ENCODE measurements around the gene HBA2. TPM values are rescaled to one million over a fixed set of nuclear protein-coding genes. Genes with fewer than 3 reads are reported as not detected.
"Not testable (repeated sequence)": the region's sequence is repeated elsewhere in the genome, so short reads cannot be mapped to it uniquely, and the experiment has no call there.

Gene HBA2
- total RNA-seq, 1 experiment from 2014 or later = not detected

DNA sequence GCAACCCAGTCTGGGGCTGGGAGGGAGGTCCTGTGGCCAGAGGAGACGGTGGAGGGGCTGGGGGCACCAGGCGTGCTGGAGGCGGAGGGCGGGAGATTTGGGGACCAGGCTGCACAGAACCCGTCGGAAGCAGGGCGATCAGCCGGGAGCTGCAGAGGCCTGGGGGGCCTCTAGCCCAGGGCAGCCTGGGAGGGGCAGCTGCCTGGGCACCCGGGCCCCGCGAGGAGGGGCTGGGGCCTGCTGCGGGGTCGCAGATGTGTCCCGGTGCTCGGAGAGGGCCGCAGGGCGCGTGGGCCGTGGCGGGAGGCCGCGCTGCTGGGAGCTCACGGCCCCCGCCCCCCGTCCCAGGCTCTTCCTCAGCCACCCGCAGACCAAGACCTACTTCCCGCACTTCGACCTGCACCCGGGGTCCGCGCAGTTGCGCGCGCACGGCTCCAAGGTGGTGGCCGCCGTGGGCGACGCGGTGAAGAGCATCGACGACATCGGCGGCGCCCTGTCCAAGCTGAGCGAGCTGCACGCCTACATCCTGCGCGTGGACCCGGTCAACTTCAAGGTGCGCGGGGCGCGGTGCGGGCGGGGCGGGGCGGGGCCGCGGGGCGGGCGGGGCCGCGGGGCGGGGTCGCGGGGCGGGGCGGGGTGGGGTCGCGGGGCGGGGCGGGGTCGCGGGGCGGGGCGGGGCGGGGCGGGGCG lies 8.4 kb upstream of the HBA2 start:
- peaks cover 55% of the 10 kb centered on the region for H3K27me3 ChIP-seq (ENCODE audit: control insufficient read depth, insufficient read depth, low read length)

DNA sequence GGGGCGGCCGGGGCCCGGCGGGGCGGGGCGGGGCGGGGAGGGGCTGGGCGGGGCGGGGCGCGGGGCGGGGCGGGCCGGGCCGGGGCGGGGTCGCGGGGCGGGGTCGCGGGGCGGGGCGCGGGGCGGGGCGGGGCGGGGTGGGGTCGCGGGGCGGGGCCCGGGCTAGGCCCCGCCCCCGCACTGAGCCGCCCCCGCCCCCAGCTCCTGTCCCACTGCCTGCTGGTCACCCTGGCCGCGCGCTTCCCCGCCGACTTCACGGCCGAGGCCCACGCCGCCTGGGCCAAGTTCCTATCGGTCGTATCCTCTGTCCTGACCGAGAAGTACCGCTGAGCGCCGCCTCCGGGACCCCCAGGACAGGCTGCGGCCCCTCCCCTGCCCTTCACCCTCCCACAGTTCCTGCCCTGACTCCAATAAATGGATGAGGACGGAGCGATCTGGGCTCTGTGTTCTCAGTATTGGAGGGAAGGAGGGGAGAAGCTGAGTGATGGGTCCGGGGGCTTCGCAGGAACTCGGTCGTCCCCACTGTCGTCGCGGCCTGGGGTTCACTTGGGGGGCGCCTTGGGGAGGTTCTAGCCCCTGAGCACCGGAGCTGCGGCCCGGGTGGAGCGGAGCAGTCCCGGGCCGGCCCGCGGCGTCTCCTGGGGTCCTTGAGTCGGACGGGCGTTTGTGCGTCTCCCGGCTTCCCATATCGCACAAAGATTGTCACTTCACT lies 7.7 kb upstream of the HBA2 start:
- Histone ChIP-seq H3K4me3 (ENCODE audit: insufficient read depth, low read depth, low read length) (peak overlapping the region; percentile 24; the same call in 1 of the 2 replicates), H3K27me3 (ENCODE audit: control insufficient read depth, insufficient read depth, low read length) (peaks cover 54% of the 10 kb centered on the region), H3K36me3 (replicated peaks; ENCODE audit: control insufficient read depth, insufficient read depth, low read length) (no peaks in the 10 kb centered on the region)
- DNase-seq = peak; percentile 98

More for the DNA sequence above, 8.4 kb upstream of the HBA2 start:
- H3K4me3 ChIP-seq (ENCODE audit: insufficient read depth, low read depth, low read length); H3K36me3 ChIP-seq (replicated peaks; ENCODE audit: control insufficient read depth, insufficient read depth, low read length); DNase-seq: not testable (repeated sequence)

DNA sequence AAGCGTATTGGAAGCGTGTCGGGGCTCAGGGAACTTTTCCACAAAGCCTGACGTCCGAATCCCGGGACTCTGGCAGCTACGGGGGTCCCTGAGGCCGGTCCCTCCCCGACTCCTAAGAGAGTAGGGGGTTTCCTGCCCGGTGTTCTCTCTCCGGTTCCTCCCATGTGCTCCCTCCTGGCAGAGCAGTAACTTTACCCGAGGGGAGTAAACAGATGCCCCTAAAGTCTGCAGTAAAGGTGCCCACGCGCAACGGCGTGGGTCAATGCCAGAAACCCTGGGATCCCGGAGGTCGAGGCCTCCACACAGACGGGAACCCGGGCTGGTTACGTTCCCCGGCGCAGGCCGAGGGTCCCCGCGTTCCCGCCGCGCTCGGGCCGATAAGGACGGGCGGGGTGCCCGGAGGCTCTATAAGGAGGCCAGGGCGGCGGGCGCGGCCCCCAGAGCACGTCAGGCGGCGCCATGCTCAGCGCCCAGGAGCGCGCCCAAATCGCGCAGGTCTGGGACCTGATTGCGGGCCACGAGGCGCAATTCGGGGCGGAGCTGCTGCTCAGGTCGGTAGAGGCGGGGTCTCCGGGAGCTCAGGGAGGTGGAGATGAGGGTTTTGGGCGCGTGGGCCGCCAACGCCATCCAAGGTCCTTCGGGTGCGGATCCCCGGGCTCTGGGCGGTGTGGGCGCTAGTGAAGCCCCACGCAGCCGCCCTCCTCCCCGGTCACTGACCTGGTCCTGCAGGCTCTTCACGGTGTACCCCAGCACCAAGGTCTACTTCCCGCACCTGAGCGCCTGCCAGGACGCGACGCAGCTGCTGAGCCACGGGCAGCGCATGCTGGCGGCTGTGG lies 6.9 kb upstream of the HBA2 start, which contains the start of gene HBM:
Gene HBM (plus strand): TSS at position 440 of the 836 bp plus-strand sequence. CDS start 20 bp downstream, at position 460.
- Histone ChIP-seq H3K27me3 (ENCODE audit: control insufficient read depth, insufficient read depth, low read length) (peaks cover 59% of the 10 kb centered on the region), H3K4me3 (ENCODE audit: insufficient read depth, low read depth, low read length) (peak within 1 kb of the TSS; percentile 24; the same call in 1 of the 2 replicates)

GRCh38 chr16:166375-167121 lies 6.1 kb upstream of the HBA2 start:
- DNase-seq = peak; percentile 75
- Histone ChIP-seq H3K4me3 (ENCODE audit: insufficient read depth, low read depth, low read length) (peak overlapping the region; percentile 2; the same call in 1 of the 2 replicates), H3K36me3 (replicated peaks; ENCODE audit: control insufficient read depth, insufficient read depth, low read length) (no peaks in the 10 kb centered on the region), H3K27me3 (ENCODE audit: control insufficient read depth, insufficient read depth, low read length) (peaks cover 65% of the 10 kb centered on the region)

More for the DNA sequence above, 6.9 kb upstream of the HBA2 start, which contains the start of gene HBM:
- H3K36me3 ChIP-seq (replicated peaks; ENCODE audit: control insufficient read depth, insufficient read depth, low read length) = no peaks in the 10 kb centered on the region
- peak; percentile 84 for DNase-seq

GRCh38 chr16:167122-167690 lies 5.5 kb upstream of the HBA2 start:
- Histone ChIP-seq H3K36me3 (replicated peaks; ENCODE audit: control insufficient read depth, insufficient read depth, low read length) (no peaks in the 10 kb centered on the region), H3K27me3 (ENCODE audit: control insufficient read depth, insufficient read depth, low read length) (peaks cover 71% of the 10 kb centered on the region), H3K4me3 (ENCODE audit: insufficient read depth, low read depth, low read length) (no peak overlapping the region)
- DNase-seq = peak; percentile 44

GRCh38 chr16:168424-168823 lies 4.3 kb upstream of the HBA2 start:
- peaks cover 68% of the 10 kb centered on the region for H3K27me3 ChIP-seq (ENCODE audit: control insufficient read depth, insufficient read depth, low read length)
- H3K36me3 ChIP-seq (replicated peaks; ENCODE audit: control insufficient read depth, insufficient read depth, low read length) = no peaks in the 10 kb centered on the region
- peak; percentile 35 for DNase-seq
- H3K4me3 ChIP-seq (ENCODE audit: insufficient read depth, low read depth, low read length) = no peak overlapping the region

DNA sequence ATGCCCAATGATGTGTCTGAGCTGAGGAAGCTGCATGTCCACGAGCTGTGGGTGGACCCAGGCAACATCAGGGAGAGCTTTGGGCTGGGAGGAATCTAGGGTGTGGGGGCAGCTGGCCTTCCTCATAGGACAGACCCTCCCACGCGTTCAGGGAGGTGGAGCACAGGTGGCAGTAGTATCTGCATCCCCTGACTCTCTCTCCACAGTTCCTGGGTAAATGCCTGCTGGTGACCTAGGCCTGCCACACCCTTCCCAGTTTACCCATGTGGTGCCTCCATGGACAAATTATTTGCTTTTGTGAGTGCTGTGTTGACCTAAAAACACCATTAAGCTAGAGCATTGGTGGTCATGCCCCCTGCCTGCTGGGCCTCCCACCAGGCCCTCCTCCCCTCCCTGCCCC lies 3.7 kb upstream of the HBA2 start:
- Histone ChIP-seq H3K4me3 (ENCODE audit: insufficient read depth, low read depth, low read length) (no peak overlapping the region), H3K27me3 (ENCODE audit: control insufficient read depth, insufficient read depth, low read length) (peaks cover 73% of the 10 kb centered on the region), H3K36me3 (replicated peaks; ENCODE audit: control insufficient read depth, insufficient read depth, low read length) (no peaks in the 10 kb centered on the region)
- peak; percentile 39 for DNase-seq

DNA sequence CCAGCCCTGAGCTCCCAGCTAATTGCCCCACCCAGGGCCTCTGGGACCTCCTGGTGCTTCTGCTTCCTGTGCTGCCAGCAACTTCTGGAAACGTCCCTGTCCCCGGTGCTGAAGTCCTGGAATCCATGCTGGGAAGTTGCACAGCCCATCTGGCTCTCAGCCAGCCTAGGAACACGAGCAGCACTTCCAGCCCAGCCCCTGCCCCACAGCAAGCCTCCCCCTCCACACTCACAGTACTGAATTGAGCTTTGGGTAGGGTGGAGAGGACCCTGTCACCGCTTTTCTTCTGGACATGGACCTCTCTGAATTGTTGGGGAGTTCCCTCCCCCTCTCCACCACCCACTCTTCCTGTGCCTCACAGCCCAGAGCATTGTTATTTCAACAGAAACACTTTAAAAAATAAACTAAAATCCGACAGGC lies 2.6 kb upstream of the HBA2 start:
- H3K36me3 ChIP-seq (replicated peaks; ENCODE audit: control insufficient read depth, insufficient read depth, low read length); H3K4me3 ChIP-seq (ENCODE audit: insufficient read depth, low read depth, low read length): not testable (repeated sequence)
- DNase-seq = peak; percentile 57
- peaks cover 80% of the 10 kb centered on the region for H3K27me3 ChIP-seq (ENCODE audit: control insufficient read depth, insufficient read depth, low read length)

GRCh38 chr16:170788-171187 lies 1.9 kb upstream of the HBA2 start:
- Histone ChIP-seq H3K27me3 (ENCODE audit: control insufficient read depth, insufficient read depth, low read length) (peaks cover 80% of the 10 kb centered on the region), H3K4me3 (ENCODE audit: insufficient read depth, low read depth, low read length) (no peak overlapping the region), H3K36me3 (replicated peaks; ENCODE audit: control insufficient read depth, insufficient read depth, low read length) (no peaks in the 10 kb centered on the region)
- DNase-seq = no peak

DNA sequence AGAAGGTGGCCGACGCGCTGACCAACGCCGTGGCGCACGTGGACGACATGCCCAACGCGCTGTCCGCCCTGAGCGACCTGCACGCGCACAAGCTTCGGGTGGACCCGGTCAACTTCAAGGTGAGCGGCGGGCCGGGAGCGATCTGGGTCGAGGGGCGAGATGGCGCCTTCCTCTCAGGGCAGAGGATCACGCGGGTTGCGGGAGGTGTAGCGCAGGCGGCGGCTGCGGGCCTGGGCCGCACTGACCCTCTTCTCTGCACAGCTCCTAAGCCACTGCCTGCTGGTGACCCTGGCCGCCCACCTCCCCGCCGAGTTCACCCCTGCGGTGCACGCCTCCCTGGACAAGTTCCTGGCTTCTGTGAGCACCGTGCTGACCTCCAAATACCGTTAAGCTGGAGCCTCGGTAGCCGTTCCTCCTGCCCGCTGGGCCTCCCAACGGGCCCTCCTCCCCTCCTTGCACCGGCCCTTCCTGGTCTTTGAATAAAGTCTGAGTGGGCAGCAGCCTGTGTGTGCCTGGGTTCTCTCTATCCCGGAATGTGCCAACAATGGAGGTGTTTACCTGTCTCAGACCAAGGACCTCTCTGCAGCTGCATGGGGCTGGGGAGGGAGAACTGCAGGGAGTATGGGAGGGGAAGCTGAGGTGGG lies 657 bp downstream of the HBA2 start:
- DNase-seq = peak; percentile 62
- H3K27me3 ChIP-seq (ENCODE audit: control insufficient read depth, insufficient read depth, low read length) = peaks cover 74% of the 10 kb centered on the region
- not testable (repeated sequence) for H3K36me3 ChIP-seq (replicated peaks; ENCODE audit: control insufficient read depth, insufficient read depth, low read length); H3K4me3 ChIP-seq (ENCODE audit: insufficient read depth, low read depth, low read length)

- H3K4me3 ChIP-seq (ENCODE audit: insufficient read depth, low read depth, low read length); H3K36me3 ChIP-seq (replicated peaks; ENCODE audit: control insufficient read depth, insufficient read depth, low read length): not testable (repeated sequence)
- DNase-seq = peak; percentile 39
- peaks cover 73% of the 10 kb centered on the region for H3K27me3 ChIP-seq (ENCODE audit: control insufficient read depth, insufficient read depth, low read length)
Observed at GRCh38 chr16:173928-174769, 1.5 kb downstream of the HBA2 start.

DNA sequence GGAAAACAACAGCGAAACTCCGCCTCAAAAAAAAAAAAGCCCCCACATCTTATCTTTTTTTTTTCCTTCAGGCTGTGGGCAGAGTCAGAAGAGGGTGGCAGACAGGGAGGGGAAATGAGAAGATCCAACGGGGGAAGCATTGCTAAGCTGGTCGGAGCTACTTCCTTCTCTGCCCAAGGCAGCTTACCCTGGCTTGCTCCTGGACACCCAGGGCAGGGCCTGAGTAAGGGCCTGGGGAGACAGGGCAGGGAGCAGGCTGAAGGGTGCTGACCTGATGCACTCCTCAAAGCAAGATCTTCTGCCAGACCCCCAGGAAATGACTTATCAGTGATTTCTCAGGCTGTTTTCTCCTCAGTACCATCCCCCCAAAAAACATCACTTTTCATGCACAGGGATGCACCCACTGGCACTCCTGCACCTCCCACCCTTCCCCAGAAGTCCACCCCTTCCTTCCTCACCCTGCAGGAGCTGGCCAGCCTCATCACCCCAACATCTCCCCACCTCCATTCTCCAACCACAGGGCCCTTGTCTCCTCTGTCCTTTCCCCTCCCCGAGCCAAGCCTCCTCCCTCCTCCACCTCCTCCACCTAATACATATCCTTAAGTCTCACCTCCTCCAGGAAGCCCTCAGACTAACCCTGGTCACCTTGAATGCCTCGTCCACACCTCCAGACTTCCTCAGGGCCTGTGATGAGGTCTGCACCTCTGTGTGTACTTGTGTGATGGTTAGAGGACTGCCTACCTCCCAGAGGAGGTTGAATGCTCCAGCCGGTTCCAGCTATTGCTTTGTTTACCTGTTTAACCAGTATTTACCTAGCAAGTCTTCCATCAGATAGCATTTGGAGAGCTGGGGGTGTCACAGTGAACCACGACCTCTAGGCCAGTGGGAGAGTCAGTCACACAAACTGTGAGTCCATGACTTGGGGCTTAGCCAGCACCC lies 2.6 kb downstream of the HBA2 start:
- Histone ChIP-seq H3K27me3 (ENCODE audit: control insufficient read depth, insufficient read depth, low read length) (peaks cover 77% of the 10 kb centered on the region), H3K36me3 (replicated peaks; ENCODE audit: control insufficient read depth, insufficient read depth, low read length) (no peaks in the 10 kb centered on the region), H3K4me3 (ENCODE audit: insufficient read depth, low read depth, low read length) (no peak overlapping the region)
- peak; percentile 52 for DNase-seq

Data from H7 (cell line).